Peyer's patch (tissue), 4 donors: ENCODE data around the gene TMEM86B.

Experiments
- POLR2A ChIP-seq, 2 donors: fragments of 450-650 bp; IDR thresholded peaks; one replicate each; pipeline ENCODE4 v1.5.1; 2017; ENCODE audit warnings: antibody characterized with exemption in 2 of 2, mild to moderate bottlenecking in 2 of 2, moderate library complexity in 2 of 2
- TF ChIP-seq, protein P1 (sequence below), 6 experiments: fragments of 450-650 bp in 4 of 6; fragments of 200-600 bp in 2 of 6; sonication (generic) in 1 of 6; IDR thresholded peaks; one replicate each; pipeline ENCODE4 v1.5.1; 2017 to 2019; ENCODE audit warnings: antibody characterized with exemption in 6 of 6, mild to moderate bottlenecking in 3 of 6, moderate library complexity in 1 of 6

DNA sequence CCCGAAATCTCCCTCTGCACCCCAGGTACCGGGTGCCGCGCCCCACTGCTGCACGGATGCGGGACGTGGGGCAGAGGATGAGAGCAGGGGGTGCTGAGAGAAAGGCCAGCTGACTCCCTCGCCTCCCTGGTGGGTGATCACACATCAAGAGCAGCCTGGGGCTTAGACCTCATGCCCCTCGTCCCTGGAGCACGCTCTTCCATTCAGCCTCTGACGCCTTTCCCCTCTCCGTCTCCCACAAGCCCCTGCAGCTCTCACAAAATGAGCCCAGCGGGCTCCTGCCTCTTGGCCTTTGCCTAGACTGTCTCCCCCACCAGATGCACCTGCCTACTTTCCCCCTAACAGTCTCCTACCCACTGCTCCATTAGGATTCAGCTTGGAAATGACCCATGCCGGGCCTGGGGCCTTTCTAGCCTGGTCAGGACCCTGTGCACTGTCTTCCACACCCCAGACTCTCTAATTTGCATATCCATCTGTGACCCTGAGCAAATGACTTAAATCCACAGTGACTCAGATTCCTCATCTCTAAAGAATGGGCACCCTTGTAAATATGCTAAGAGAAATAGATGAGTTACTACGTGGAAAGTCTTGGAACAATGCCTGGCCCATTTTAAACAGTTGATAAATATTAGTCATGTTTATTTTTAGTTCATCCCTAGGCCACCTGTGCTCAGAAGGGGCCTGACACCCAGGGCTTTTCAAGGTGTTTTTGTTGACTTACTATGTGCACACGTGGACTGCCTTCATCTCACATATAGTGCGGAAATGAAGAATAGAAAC is 18.7 kb downstream of the TMEM86B start:
- TF ChIP-seq POLR2A (IDR thresholded peaks at IDR 0.05), result no peak
- TF ChIP-seq, protein P1, sequence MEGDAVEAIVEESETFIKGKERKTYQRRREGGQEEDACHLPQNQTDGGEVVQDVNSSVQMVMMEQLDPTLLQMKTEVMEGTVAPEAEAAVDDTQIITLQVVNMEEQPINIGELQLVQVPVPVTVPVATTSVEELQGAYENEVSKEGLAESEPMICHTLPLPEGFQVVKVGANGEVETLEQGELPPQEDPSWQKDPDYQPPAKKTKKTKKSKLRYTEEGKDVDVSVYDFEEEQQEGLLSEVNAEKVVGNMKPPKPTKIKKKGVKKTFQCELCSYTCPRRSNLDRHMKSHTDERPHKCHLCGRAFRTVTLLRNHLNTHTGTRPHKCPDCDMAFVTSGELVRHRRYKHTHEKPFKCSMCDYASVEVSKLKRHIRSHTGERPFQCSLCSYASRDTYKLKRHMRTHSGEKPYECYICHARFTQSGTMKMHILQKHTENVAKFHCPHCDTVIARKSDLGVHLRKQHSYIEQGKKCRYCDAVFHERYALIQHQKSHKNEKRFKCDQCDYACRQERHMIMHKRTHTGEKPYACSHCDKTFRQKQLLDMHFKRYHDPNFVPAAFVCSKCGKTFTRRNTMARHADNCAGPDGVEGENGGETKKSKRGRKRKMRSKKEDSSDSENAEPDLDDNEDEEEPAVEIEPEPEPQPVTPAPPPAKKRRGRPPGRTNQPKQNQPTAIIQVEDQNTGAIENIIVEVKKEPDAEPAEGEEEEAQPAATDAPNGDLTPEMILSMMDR (IDR thresholded peaks at IDR 0.05), result no peak
